Measurements from ENCODE around the gene RTP1.

- TF ChIP-seq CTCF (conservative IDR thresholded peaks at IDR 0.05) (no peak), EZH2 (IDR thresholded peaks at IDR 0.05; ENCODE audit: low read depth) (no peak)
Measured at GRCh38 chr3:187162265-187162953, 34.9 kb upstream of the RTP1 start.
